ENCODE data around the gene CIB4.
A peak's percentile ranks its signal among the peaks of the same experiment; 100 is the strongest.

Gene CIB4

GRCh38 chr2:26609839-26610277, 31.3 kb downstream of the CIB4 start:
- DNase-seq (no peak), ATAC-seq (replicated peaks) (no peak)
- H3K36me3 Mint-ChIP-seq (ENCODE audit: insufficient read depth), result peaks cover 3% of the 10 kb centered on the region
- H3K27ac Mint-ChIP-seq, result peak overlapping the region in 1 of 2 donors; percentile 36
- no peaks in the 10 kb centered on the region for H3K9me3 Mint-ChIP-seq
- H3K4me1 Mint-ChIP-seq (ENCODE audit: low read depth in 2 of 2), result peaks cover 5 to 16% of the 10 kb centered on the region in 2 donors
- no peak overlapping the region for H3K4me3 Mint-ChIP-seq
- H3K27me3 Mint-ChIP-seq, result peaks cover 44 to 65% of the 10 kb centered on the region in 2 donors

- Mint-ChIP-seq H3K27ac (peak overlapping the region in 1 of 2 donors; percentile 13), H3K27me3 (peaks cover 49 to 60% of the 10 kb centered on the region in 2 donors), H3K4me1 (ENCODE audit: low read depth in 2 of 2) (peaks cover 5 to 16% of the 10 kb centered on the region in 2 donors), H3K36me3 (ENCODE audit: insufficient read depth) (peaks cover 3% of the 10 kb centered on the region), H3K4me3 (peak overlapping the region in 1 of 2 donors; percentile 11), H3K9me3 (no peaks in the 10 kb centered on the region)
- no peak for DNase-seq
- no peak for ATAC-seq (replicated peaks)
Observed at GRCh38 chr2:26609205-26609631, 31.9 kb downstream of the CIB4 start.

- Mint-ChIP-seq H3K9me3 (no peaks in the 10 kb centered on the region), H3K4me1 (ENCODE audit: low read depth in 2 of 2) (peaks cover 5 to 16% of the 10 kb centered on the region in 2 donors), H3K27ac (no peak overlapping the region), H3K36me3 (ENCODE audit: insufficient read depth) (peaks cover 3% of the 10 kb centered on the region), H3K4me3 (no peak overlapping the region), H3K27me3 (peaks cover 50 to 65% of the 10 kb centered on the region in 2 donors)
- ATAC-seq (replicated peaks), result peak; percentile 63
- DNase-seq, result no peak
Observed at GRCh38 chr2:26608557-26608956, 32.6 kb downstream of the CIB4 start.

GRCh38 chr2:26607698-26608097, 33.5 kb downstream of the CIB4 start:
- DNase-seq (no peak), ATAC-seq (replicated peaks) (no peak)
- peaks cover 5 to 16% of the 10 kb centered on the region in 2 donors for H3K4me1 Mint-ChIP-seq (ENCODE audit: low read depth in 2 of 2)
- peaks cover 3% of the 10 kb centered on the region for H3K36me3 Mint-ChIP-seq (ENCODE audit: insufficient read depth)
- no peak overlapping the region for H3K27ac Mint-ChIP-seq
- H3K4me3 Mint-ChIP-seq, result no peak overlapping the region
- peaks cover 47 to 65% of the 10 kb centered on the region in 2 donors for H3K27me3 Mint-ChIP-seq
- H3K9me3 Mint-ChIP-seq, result no peaks in the 10 kb centered on the region

- Mint-ChIP-seq H3K36me3 (ENCODE audit: insufficient read depth) (no peaks in the 10 kb centered on the region), H3K27ac (no peak overlapping the region), H3K27me3 (peaks cover 47 to 66% of the 10 kb centered on the region in 2 donors), H3K4me1 (ENCODE audit: low read depth in 2 of 2) (peaks cover 5 to 15% of the 10 kb centered on the region in 2 donors), H3K9me3 (no peaks in the 10 kb centered on the region), H3K4me3 (no peak overlapping the region)
- ATAC-seq (replicated peaks), result no peak
- no peak for DNase-seq
Observed at GRCh38 chr2:26606847-26607190, 34.3 kb downstream of the CIB4 start.

GRCh38 chr2:26605999-26606846, 34.9 kb downstream of the CIB4 start:
- DNase-seq, result no peak
- H3K36me3 Mint-ChIP-seq (ENCODE audit: insufficient read depth), result no peaks in the 10 kb centered on the region
- peaks cover 5 to 15% of the 10 kb centered on the region in 2 donors for H3K4me1 Mint-ChIP-seq (ENCODE audit: low read depth in 2 of 2)
- H3K9me3 Mint-ChIP-seq, result no peaks in the 10 kb centered on the region
- peaks cover 53 to 72% of the 10 kb centered on the region in 2 donors for H3K27me3 Mint-ChIP-seq
- no peak overlapping the region for H3K27ac Mint-ChIP-seq
- ATAC-seq (replicated peaks), result no peak
- H3K4me3 Mint-ChIP-seq, result no peak overlapping the region

GRCh38 chr2:26605195-26605998, 35.8 kb downstream of the CIB4 start:
- ATAC-seq (replicated peaks) (no peak), DNase-seq (peak; percentile 17 to 25 (median 23))
- H3K27ac Mint-ChIP-seq, result no peak overlapping the region
- no peaks in the 10 kb centered on the region for H3K9me3 Mint-ChIP-seq
- H3K36me3 Mint-ChIP-seq (ENCODE audit: insufficient read depth), result no peaks in the 10 kb centered on the region
- H3K4me3 Mint-ChIP-seq, result no peak overlapping the region
- H3K4me1 Mint-ChIP-seq (ENCODE audit: low read depth in 2 of 2), result peaks cover 5 to 14% of the 10 kb centered on the region in 2 donors
- H3K27me3 Mint-ChIP-seq, result peaks cover 53 to 72% of the 10 kb centered on the region in 2 donors

- ATAC-seq (replicated peaks) (no peak), DNase-seq (no peak)
- H3K27ac Mint-ChIP-seq, result no peak overlapping the region
- peaks cover 53 to 84% of the 10 kb centered on the region in 2 donors for H3K27me3 Mint-ChIP-seq
- H3K4me1 Mint-ChIP-seq (ENCODE audit: low read depth in 2 of 2), result peaks cover 0 to 2% of the 10 kb centered on the region in 2 donors
- no peaks in the 10 kb centered on the region for H3K36me3 Mint-ChIP-seq (ENCODE audit: insufficient read depth)
- H3K9me3 Mint-ChIP-seq, result no peaks in the 10 kb centered on the region
- H3K4me3 Mint-ChIP-seq, result no peak overlapping the region
Observed at GRCh38 chr2:26602575-26602974, 38.6 kb downstream of the CIB4 start.

- ATAC-seq (replicated peaks) (no peak), DNase-seq (no peak)
- Mint-ChIP-seq H3K4me1 (ENCODE audit: low read depth in 2 of 2) (peaks cover 0 to 2% of the 10 kb centered on the region in 2 donors), H3K27ac (no peak overlapping the region), H3K4me3 (no peak overlapping the region), H3K27me3 (peaks cover 57 to 89% of the 10 kb centered on the region in 2 donors), H3K36me3 (ENCODE audit: insufficient read depth) (no peaks in the 10 kb centered on the region), H3K9me3 (no peaks in the 10 kb centered on the region)
Observed at GRCh38 chr2:26599387-26599786, 41.8 kb downstream of the CIB4 start.

- ATAC-seq (replicated peaks) (no peak), DNase-seq (no peak)
- Mint-ChIP-seq H3K36me3 (ENCODE audit: insufficient read depth) (no peaks in the 10 kb centered on the region), H3K27me3 (peaks cover 61 to 89% of the 10 kb centered on the region in 2 donors), H3K27ac (no peak overlapping the region), H3K4me1 (ENCODE audit: low read depth in 2 of 2) (peaks cover 0 to 2% of the 10 kb centered on the region in 2 donors), H3K9me3 (no peaks in the 10 kb centered on the region), H3K4me3 (no peak overlapping the region)
Observed at GRCh38 chr2:26598996-26599373, 42.2 kb downstream of the CIB4 start.

- no peak overlapping the region for H3K4me3 Mint-ChIP-seq
- H3K4me1 Mint-ChIP-seq (ENCODE audit: low read depth in 2 of 2), result peaks cover 0 to 2% of the 10 kb centered on the region in 2 donors
- no peaks in the 10 kb centered on the region for H3K36me3 Mint-ChIP-seq (ENCODE audit: insufficient read depth)
- peaks cover 63 to 89% of the 10 kb centered on the region in 2 donors for H3K27me3 Mint-ChIP-seq
- no peak for ATAC-seq (replicated peaks)
- H3K9me3 Mint-ChIP-seq, result no peaks in the 10 kb centered on the region
- H3K27ac Mint-ChIP-seq, result peak overlapping the region in 1 of 2 donors; percentile 28
- no peak for DNase-seq
Observed at GRCh38 chr2:26598336-26598995, 42.7 kb downstream of the CIB4 start.

GRCh38 chr2:26597197-26597596, 44.0 kb downstream of the CIB4 start:
- H3K9me3 Mint-ChIP-seq, result no peaks in the 10 kb centered on the region
- DNase-seq (no peak), ATAC-seq (replicated peaks) (no peak)
- no peak overlapping the region for H3K4me3 Mint-ChIP-seq
- peaks cover 60 to 87% of the 10 kb centered on the region in 2 donors for H3K27me3 Mint-ChIP-seq
- H3K4me1 Mint-ChIP-seq (ENCODE audit: low read depth in 2 of 2), result peaks cover 0 to 2% of the 10 kb centered on the region in 2 donors
- H3K36me3 Mint-ChIP-seq (ENCODE audit: insufficient read depth), result no peaks in the 10 kb centered on the region
- H3K27ac Mint-ChIP-seq, result no peak overlapping the region

- Mint-ChIP-seq H3K9me3 (no peaks in the 10 kb centered on the region), H3K4me3 (no peak overlapping the region), H3K27ac (no peak overlapping the region), H3K36me3 (ENCODE audit: insufficient read depth) (no peaks in the 10 kb centered on the region), H3K27me3 (peaks cover 54 to 83% of the 10 kb centered on the region in 2 donors), H3K4me1 (ENCODE audit: low read depth in 2 of 2) (peaks cover 0 to 2% of the 10 kb centered on the region in 2 donors)
- ATAC-seq (replicated peaks) (no peak), DNase-seq (no peak)
Observed at GRCh38 chr2:26595146-26595545, 46.0 kb downstream of the CIB4 start.
